Panc1 (cell line): ENCODE data around the gene ZCWPW1.

Source experiments
- CTCF ChIP-seq: fragments of 450-650 bp; IDR thresholded peaks from 2 replicates; pipeline ENCODE4 v1.5.1; 2017; ENCODE audit warnings: mild to moderate bottlenecking
- REST ChIP-seq, 2 experiments: IDR thresholded peaks; 2 replicates each; pipeline ENCODE4 v1.6.1; 2011 to 2012; ENCODE audit warnings: low read depth in 2 of 2, control low read depth in 1 of 2, low read length in 1 of 2, mild to moderate bottlenecking in 1 of 2, moderate library complexity in 1 of 2; ENCODE audit not compliant: insufficient read depth in 1 of 2
- SIN3A ChIP-seq: IDR thresholded peaks from 2 replicates; pipeline ENCODE4 v1.6.1; 2012; ENCODE audit warnings: low read depth, mild to moderate bottlenecking, low read length, moderate library complexity, borderline replicate concordance; ENCODE audit not compliant: insufficient read depth

- TF ChIP-seq CTCF = no peak
- TF ChIP-seq REST (IDR thresholded peaks at IDR 0.05; ENCODE audit: insufficient read depth in 1 of 2, low read depth in 2 of 2, low read length in 1 of 2) = no peak
- no peak for TF ChIP-seq SIN3A
Measured at GRCh38 chr7:100413889-100414288, 14.6 kb downstream of the ZCWPW1 start.
